Uterus (tissue), 2 donors: Measurements from ENCODE around the gene YARS2.

ENCODE experiments used
- POLR2A ChIP-seq, 2 donors: fragments of 450-650 bp; IDR thresholded peaks; one replicate each; pipeline ENCODE4 v1.6.1; 2016; ENCODE audit warnings: antibody characterized with exemption in 2 of 2, mild to moderate bottlenecking in 1 of 2, moderate library complexity in 1 of 2
- TF ChIP-seq, protein P1 (sequence below), 4 experiments: fragments of 200-600 bp in 2 of 4; fragments of 450-650 bp in 2 of 4; sonication (generic) in 2 of 4; IDR thresholded peaks; one replicate each; pipeline ENCODE4 v1.5.1; 2016 to 2019; ENCODE audit warnings: antibody characterized with exemption in 4 of 4, mild to moderate bottlenecking in 2 of 4, moderate library complexity in 1 of 4

DNA sequence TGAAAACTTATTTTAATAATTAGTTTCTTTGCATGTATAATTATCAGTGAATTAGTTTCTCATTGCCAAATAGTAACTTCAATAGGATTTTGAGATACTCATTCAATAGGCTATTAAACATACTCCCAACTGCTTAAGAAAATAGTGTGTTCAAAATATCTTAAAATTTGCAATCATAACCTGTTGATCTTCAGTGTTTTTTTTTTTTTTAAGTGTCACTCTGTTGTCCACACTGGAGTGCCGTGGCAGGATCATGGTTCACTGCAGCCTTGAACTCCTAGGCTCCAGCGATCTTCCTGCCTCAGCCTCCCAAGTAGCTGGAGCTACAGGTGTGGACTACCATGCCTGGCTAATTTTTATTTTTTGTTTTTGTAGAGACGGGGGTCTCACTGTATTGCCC lies 1.5 kb upstream of the YARS2 start:
- TF ChIP-seq POLR2A (IDR thresholded peaks at IDR 0.05), result no peak
- TF ChIP-seq, protein P1, sequence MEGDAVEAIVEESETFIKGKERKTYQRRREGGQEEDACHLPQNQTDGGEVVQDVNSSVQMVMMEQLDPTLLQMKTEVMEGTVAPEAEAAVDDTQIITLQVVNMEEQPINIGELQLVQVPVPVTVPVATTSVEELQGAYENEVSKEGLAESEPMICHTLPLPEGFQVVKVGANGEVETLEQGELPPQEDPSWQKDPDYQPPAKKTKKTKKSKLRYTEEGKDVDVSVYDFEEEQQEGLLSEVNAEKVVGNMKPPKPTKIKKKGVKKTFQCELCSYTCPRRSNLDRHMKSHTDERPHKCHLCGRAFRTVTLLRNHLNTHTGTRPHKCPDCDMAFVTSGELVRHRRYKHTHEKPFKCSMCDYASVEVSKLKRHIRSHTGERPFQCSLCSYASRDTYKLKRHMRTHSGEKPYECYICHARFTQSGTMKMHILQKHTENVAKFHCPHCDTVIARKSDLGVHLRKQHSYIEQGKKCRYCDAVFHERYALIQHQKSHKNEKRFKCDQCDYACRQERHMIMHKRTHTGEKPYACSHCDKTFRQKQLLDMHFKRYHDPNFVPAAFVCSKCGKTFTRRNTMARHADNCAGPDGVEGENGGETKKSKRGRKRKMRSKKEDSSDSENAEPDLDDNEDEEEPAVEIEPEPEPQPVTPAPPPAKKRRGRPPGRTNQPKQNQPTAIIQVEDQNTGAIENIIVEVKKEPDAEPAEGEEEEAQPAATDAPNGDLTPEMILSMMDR (IDR thresholded peaks at IDR 0.05), result no peak
